Measurements from ENCODE around the gene GNAI2. TPM values are rescaled to one million over a fixed set of nuclear protein-coding genes. Genes with fewer than 3 reads are reported as not detected.

The GNAI2 gene
- polyA plus RNA-seq, 1 of the 3 experiments (the other 2 are of a cell fraction) = 649 TPM

- TF ChIP-seq, protein P1, sequence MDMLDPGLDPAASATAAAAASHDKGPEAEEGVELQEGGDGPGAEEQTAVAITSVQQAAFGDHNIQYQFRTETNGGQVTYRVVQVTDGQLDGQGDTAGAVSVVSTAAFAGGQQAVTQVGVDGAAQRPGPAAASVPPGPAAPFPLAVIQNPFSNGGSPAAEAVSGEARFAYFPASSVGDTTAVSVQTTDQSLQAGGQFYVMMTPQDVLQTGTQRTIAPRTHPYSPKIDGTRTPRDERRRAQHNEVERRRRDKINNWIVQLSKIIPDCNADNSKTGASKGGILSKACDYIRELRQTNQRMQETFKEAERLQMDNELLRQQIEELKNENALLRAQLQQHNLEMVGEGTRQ (IDR thresholded peaks at IDR 0.05; ENCODE audit: borderline replicate concordance, low read depth, low read length) = no peak
- TF ChIP-seq RCOR1 (IDR thresholded peaks at IDR 0.05; ENCODE audit: low read length) (peak; percentile 30), EZH2phosphoT487 (IDR thresholded peaks at IDR 0.05; ENCODE audit: borderline replicate concordance, low read depth) (no peak), SMC3 (IDR thresholded peaks at IDR 0.05; ENCODE audit: low read depth, low read length) (no peak), GABPA (IDR thresholded peaks at IDR 0.05; ENCODE audit: low read depth) (peak; percentile 49; the same call in 1 of the 2 replicates), NRF1 (IDR thresholded peaks at IDR 0.05; ENCODE audit: low read depth, low read length) (peak; percentile 55), SIN3A (IDR thresholded peaks at IDR 0.05; ENCODE audit: borderline replicate concordance, low read depth, low read length) (peak; percentile 85; the same call in 1 of the 2 replicates), JUND (IDR thresholded peaks at IDR 0.05) (no peak), RAD21 (IDR thresholded peaks at IDR 0.05; ENCODE audit: low read length) (no peak), NFIC (IDR thresholded peaks at IDR 0.05; ENCODE audit: borderline replicate concordance) (peak; percentile 40; the same call in 1 of the 2 replicates)
- TF ChIP-seq, protein P2, sequence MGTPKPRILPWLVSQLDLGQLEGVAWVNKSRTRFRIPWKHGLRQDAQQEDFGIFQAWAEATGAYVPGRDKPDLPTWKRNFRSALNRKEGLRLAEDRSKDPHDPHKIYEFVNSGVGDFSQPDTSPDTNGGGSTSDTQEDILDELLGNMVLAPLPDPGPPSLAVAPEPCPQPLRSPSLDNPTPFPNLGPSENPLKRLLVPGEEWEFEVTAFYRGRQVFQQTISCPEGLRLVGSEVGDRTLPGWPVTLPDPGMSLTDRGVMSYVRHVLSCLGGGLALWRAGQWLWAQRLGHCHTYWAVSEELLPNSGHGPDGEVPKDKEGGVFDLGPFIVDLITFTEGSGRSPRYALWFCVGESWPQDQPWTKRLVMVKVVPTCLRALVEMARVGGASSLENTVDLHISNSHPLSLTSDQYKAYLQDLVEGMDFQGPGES (IDR thresholded peaks at IDR 0.05; ENCODE audit: low read depth, low read length) = no peak
These were observed 56.4 kb downstream of the GNAI2 start, which contains the start of gene IFRD2 (continued) for GRCh38 chr3:50292159-50293078.

GRCh38 chr3:50293079-50293801 lies 57.2 kb downstream of the GNAI2 start:
- CTCF ChIA-PET = interaction anchor here (0.9 to 2.2 kb wide), 7 partner anchors 19 to 99 kb away, joined by 3 to 7 read pairs (median 5); partner anchors contain the start of gene HYAL2
- H3K36me3 ChIP-seq (replicated peaks in 1 of 2; ENCODE audit: control insufficient read depth in 1 of 2, insufficient read depth in 2 of 2, low read length in 1 of 2) = peaks cover 3 to 25% of the 10 kb centered on the region in 2 experiments
- POLR2A ChIA-PET = interaction anchor here (2.0 kb wide), 1 partner anchor 31 kb away, joined by 6 read pairs; no protein-coding TSS in a partner anchor
- H4K20me1 ChIP-seq (ENCODE audit: insufficient read depth) = no peaks in the 10 kb centered on the region
- H2AFZ ChIP-seq (ENCODE audit: low read depth) = peak overlapping the region; percentile 63; the same call in 1 of the 2 replicates
- peak overlapping the region; percentile 83 for H3K4me2 ChIP-seq
- TF ChIP-seq MXI1 (IDR thresholded peaks at IDR 0.05; ENCODE audit: low read depth, low read length) (no peak), NRF1 (IDR thresholded peaks at IDR 0.05; ENCODE audit: low read depth, low read length) (no peak), FOXM1 (IDR thresholded peaks at IDR 0.05; ENCODE audit: low read depth) (no peak), NFIC (IDR thresholded peaks at IDR 0.05; ENCODE audit: borderline replicate concordance) (no peak), EZH2phosphoT487 (IDR thresholded peaks at IDR 0.05; ENCODE audit: borderline replicate concordance, low read depth) (no peak), SMC3 (IDR thresholded peaks at IDR 0.05; ENCODE audit: low read depth, low read length) (no peak), GATA2 (CRISPR knock-in tag; IDR thresholded peaks at IDR 0.05) (no peak), POLR2AphosphoS5 (IDR thresholded peaks at IDR 0.05; ENCODE audit: low read depth, low read length) (no peak), FOSL2 (IDR thresholded peaks at IDR 0.05; ENCODE audit: borderline replicate concordance, low read depth) (no peak), TEAD4 (IDR thresholded peaks at IDR 0.05; ENCODE audit: borderline replicate concordance, insufficient read depth) (no peak), RAD21 (IDR thresholded peaks at IDR 0.05; ENCODE audit: low read length) (no peak), TCF12 (IDR thresholded peaks at IDR 0.05) (no peak), RCOR1 (IDR thresholded peaks at IDR 0.05; ENCODE audit: low read length) (no peak)
- TF ChIP-seq, protein P3, sequence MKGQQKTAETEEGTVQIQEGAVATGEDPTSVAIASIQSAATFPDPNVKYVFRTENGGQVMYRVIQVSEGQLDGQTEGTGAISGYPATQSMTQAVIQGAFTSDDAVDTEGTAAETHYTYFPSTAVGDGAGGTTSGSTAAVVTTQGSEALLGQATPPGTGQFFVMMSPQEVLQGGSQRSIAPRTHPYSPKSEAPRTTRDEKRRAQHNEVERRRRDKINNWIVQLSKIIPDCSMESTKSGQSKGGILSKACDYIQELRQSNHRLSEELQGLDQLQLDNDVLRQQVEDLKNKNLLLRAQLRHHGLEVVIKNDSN (IDR thresholded peaks at IDR 0.05; ENCODE audit: borderline replicate concordance, low read depth) = no peak
- TF ChIP-seq, protein P1 (IDR thresholded peaks at IDR 0.05; ENCODE audit: borderline replicate concordance, low read depth, low read length) = no peak
- peak overlapping the region; percentile 44; the same call in 1 of the 2 replicates for H3K9ac ChIP-seq
- no peak for DNase-seq
- H3K4me1 ChIP-seq (ENCODE audit: control insufficient read depth in 1 of 2, insufficient read depth in 2 of 2, low read depth in 1 of 2, low read length in 1 of 2) = peaks cover 6 to 20% of the 10 kb centered on the region in 2 experiments; a peak in 2 of 4 replicates
- peak overlapping the region; percentile 39 to 69; a peak in 3 of 4 replicates for H3K27ac ChIP-seq (ENCODE audit: low read depth in 2 of 2, low read length in 1 of 2)
- WGBS (ENCODE audit: low lambda C conversion rate) = 83% methylated on average over 12 of the region's 12 CpGs
- no peaks in the 10 kb centered on the region for H3K9me3 ChIP-seq
- H3K9me2 ChIP-seq = no peaks in the 10 kb centered on the region
- peak overlapping the region; percentile 45 to 96; a peak in 3 of 4 replicates for H3K4me3 ChIP-seq (ENCODE audit: low read depth in 2 of 2, low read length in 1 of 2)
- H3K79me2 ChIP-seq (ENCODE audit: insufficient read depth) = peaks cover 22% of the 10 kb centered on the region
- no peaks in the 10 kb centered on the region for H3F3A ChIP-seq (replicated peaks; ENCODE audit: insufficient read depth)
- no peaks in the 10 kb centered on the region for H3K27me3 ChIP-seq (ENCODE audit: insufficient read depth)
